Femur (tissue), 1 donor: ENCODE results near the gene CFAP221.
"Not testable (repeated sequence)": the region's sequence is repeated elsewhere in the genome, so short reads cannot be mapped to it uniquely, and the experiment has no call there.

Experiments used
- DNase-seq: peaks from one replicate; pipeline ENCODE4 v3.0.0-alpha.2; 2017

The CFAP221 gene

DNA sequence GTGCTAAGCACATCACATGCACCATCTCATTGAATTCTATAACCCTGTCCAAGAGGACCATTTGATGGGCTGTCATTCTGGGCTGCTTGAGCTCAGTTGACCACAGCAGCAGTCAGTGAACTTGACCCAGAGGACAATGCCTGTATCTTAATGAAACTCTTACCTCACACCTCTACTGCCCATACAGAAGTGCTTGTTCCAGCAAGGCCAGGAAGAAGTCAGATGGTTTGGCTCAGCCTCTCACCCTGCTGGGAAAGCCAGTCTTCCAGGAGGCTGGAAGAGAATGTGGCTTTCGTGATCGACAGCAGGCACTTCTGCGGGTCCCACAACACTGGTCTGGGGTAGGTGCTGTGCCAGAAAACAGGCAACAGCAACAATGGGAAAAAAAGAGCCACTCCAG lies 47.3 kb downstream of the CFAP221 start:
- DNase-seq: no peak

DNA sequence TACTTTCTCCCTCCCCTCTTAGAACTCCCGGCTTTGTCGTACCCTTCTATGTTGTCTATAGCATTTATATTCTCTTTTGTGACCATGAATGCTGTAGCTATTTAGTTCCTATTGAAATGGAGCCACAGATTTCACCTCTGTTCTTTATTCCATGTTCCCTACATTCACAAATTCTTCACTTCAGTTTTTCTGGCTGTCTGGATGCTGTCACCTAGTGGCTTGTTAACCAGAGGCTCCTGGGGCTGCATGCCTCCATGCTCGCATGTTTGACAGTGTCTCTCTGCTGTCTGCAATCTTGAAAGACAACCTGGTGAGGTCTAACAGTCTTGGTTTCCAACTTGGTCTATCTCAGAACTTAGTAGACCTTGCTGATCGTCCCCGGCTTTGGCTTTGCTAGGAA lies 48.2 kb downstream of the CFAP221 start:
- DNase-seq: no peak

DNA sequence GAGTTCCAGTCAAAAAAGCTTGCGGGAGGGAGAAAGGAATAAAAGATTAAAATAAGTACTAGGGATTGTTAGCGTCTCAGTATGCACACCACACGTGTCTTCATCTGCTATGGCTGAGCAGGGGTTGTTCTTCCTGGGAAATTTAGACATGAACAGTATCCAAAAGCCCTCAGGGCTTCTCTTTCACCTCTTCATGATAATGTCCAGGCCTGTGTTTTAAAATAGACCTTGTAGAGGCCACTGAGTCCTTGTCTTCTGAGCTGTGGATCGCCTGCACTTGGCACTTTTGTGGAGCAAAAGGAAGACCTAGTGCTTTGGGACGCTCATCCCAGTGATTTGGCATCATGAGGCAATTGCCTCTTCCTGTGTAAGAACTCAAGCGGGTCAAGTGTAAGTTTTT lies 52.4 kb downstream of the CFAP221 start:
- DNase-seq: no peak

DNA sequence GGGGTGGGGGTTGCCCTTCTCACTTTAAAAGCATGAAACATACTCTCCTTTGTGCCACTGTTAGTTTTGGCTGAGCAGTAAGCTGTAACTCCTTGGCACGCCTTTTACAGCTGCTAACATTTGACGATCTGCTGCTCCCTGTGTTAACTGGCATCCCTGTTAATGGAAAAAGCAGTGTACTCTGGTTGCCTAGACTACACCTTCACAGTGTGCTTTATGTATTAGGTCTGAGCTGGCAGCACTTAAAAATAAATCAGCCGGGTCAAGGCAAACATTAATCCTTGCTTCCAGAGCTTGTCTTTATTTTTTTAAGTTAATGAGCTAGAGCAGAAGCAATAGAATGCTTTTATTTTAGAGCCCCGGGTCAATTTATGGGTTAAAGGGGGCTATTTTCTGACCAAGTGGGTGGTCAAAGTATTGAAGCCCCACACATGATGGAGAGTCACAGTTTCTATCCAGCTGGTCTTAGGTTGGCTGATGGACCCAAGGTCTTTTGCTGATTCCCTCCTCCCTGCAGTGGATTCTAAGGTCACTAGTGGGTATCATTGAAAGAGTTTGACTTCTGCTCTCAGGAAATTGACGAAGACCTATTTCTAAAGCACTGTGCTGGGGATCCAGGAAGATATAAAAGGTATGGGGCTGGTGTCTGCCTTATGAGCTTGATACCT lies 54.5 kb downstream of the CFAP221 start:
- peak; percentile 76 for DNase-seq

DNA sequence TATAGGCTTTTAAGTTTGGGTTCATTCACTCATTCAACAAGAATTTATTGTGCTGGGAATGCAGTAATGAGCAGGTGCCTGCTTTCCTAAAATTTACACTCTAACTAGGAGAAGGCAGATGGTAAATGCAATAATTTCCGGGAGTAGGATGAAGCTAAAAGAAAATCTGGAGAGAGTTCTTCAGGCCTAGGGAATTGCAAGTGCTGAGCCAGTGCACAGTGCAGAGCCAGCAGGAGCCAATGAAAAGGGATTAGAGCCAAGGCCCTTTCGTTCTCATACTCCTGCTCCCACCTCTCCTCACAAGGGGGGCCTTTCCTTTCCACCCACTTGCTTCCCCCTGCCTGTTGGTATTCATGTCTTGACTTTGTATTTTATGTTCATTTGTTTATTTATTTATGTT lies 55.1 kb downstream of the CFAP221 start:
- DNase-seq: no peak

DNA sequence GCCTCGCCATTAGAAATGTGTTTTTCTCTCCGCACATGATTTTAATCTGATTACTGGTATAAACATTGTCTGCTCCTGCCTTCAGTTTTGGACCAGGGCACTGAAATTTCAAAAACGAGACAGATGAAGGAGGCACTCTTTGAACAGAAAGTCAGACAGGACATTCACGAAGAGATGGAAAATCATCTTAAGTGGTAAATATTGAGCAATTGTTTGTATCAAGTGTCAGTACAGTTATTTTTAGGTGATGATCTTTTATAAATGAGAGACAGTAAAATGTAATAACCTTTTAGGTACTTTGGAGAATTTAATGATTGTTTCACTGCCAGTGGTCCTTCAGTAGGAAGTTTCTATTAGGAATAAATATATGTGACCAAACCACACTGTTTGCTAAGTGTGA lies 60.8 kb downstream of the CFAP221 start:
- DNase-seq: no peak

DNA sequence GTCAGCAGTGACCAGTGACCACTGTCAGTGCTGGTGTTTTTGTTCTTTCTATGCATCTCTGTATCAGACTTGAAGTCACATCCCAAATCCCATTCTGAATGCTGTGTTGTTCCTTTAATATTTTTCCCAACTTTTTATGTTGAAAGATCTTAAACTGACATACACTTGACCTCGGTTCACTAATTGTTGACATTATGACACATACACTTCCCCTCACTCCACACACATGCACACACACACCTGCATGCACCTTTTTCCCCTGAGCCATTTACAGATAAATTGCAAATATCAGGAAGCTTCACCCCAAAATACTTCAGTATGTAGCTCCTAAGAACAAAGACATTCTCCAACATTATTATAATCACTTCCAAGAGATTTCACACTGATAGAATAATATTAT lies 62.4 kb downstream of the CFAP221 start:
- no peak for DNase-seq

DNA sequence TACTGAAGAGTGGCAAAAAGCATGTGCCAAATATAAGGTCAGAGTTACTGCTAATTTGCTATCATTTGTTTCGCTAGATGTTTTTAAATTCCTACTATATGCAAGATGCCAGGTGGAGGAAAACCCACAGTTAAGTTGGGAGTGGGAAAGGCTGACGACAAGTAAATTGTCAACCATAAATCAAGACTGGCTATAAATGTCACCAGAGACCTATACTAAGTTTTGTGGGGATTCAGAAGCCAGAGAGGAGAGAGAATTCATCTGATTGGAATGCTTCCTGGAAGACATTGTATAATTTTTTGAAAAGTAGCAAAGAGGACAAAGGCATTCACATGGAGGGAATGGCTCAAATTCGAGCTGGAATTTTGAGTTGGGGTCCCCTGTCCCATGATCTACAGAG lies 64.3 kb downstream of the CFAP221 start:
- no peak for DNase-seq

DNA sequence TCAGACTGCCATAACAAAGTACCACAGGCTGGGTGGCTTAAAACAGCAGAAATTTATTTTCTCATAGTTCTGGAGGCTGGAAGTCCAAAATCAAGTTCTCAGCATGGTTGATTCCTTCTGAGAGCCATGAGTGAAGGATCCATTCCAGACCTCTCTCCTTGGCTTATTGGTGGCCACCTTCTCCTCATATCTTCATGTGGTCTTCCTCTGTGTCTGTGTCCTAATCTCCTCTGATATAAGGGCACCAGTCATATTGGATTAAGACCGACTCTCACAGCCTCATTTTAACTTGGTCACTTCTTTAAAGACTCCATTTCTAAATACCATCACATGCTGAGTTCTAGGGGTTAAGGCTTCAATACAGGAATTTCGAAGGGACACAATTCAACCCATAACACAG lies 65.1 kb downstream of the CFAP221 start:
- DNase-seq: no peak

DNA sequence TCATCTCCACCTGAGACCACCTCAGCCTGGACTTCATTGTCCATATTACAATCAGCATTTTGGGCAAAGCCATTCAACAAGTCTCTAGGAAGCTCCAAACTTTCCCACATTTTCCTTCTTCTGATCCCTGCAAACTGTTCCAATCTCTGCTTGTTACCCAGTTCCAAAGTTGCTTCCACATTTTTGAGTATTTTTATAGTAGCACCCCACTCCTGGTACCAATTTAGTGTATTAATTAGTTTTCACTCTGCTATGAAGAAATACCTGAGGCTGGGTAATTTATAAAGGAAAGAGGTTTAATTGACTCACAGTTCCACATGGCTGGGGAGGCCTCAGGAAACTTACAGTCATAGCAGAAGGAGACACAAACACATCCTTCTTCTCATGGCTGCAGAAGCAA lies 69.9 kb downstream of the CFAP221 start:
- not testable (repeated sequence) for DNase-seq

DNA sequence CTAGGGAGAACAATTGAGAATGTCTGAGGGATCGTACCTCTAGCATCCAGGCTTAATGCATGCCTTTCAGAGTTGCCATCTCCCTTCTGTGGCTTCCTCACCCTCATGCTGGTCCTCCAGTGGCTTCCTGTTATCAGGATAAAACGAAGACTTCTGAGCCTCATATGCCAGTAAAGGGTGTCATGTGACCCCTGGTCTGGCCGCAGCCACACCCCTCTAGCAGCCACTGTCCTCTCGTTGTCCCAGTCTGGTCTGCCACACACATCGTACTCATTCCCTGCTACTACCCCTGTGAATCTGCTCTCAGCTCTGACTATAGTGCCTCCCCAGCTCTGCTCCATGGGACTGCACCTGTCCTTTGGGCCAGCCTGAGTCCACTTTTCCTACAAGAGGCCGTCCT lies 72.2 kb downstream of the CFAP221 start:
- DNase-seq: no peak

DNA sequence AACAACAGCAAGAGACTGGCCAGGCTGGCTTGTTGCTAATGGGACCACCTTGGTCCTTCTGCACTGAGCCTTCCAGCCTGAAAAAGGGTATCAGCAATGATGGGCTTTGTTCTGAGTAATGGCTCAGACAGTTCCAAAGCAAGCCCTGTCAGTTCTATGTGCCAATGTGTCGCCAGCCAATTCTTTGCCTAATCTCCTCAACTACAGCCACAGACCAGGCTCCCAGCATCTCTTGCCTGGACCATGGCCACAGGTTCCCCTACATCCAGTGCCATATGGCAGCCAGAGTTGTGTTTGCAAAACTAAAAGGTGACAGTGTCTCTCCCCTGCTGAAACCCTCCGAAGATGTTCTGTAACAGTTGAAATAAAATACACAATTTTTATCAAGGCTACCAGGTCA lies 73.2 kb downstream of the CFAP221 start:
- no peak for DNase-seq

DNA sequence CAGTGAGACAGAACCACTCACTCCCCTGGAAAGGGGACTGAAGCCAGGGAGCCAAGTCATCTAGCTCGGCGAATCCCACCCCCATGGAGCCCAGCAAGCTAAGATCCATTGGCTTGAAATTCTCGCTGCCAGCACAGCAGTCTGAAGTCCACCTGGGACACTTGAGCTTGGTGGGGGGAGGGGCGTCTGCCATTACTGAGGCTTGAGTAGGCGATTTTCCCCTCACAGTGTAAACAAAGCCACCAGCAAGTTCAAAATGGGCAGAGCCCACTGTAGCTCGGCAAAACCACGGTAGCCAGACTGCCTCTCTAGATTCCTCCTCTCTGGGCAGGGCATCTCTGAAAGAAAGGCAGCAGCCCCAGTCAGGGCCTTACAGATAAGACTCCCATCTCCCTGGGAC lies 74.5 kb downstream of the CFAP221 start:
- not testable (repeated sequence) for DNase-seq

DNA sequence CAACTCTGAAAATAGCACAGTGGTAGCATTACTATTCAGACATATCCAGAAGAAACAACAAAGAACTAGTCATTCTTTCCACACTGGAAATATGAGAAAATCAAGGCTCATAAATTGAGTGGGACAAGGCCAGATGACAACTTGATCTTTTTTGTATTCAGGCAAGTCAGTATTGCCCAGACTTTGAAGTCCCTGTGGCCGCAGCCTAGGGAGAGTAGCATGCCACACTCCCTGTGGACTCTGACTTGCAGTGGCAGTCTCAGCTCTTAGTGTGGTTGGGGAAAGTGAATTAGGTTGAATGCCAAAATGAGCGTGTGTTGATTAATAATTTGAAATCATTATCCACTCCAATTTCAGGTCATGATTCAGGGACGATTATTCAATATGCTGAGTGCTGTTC lies 81.0 kb downstream of the CFAP221 start:
- DNase-seq: no peak

DNA sequence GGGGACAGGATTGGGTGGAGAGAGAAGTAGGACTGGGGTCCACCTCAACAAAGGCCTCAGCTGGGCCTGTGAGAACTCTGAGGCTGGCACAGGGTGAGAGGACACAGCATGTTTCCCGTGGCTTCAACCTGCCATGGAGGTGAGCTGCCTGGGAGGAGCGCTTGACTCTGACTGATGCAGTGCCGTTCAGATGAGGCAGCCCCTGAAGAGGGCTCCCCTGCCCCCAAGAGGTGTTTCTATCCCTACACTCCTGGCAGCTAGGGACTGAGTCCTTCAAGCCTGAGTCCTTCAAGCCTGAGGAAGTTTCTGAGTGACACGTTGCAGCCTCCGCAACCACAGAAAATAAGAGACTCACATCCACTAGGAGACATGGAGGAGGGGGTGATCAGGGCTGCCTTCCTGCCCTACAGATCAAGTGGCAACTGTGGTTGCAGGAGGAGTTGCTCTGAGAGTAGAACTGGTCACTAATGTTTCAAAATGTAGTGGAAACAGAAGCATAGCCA lies 85.1 kb downstream of the CFAP221 start:
- no peak for DNase-seq

DNA sequence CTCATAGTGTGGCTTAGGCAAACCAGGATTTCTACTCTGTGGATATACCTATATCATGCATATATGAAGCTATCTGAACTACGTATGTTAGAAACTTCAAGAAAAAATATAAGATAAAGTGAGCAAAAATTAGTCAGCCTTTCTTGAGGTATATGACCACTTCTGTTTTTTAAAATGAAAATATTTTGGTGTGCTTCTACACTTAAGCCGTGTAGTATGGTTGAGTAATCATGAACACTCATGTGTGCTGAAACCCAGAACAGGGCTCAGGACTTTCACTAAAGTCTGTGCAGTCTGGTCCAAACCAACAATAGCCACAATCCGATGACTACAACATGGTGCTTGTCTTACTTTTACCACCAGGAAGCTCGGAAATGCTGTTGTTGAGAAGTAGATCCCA lies 85.9 kb downstream of the CFAP221 start:
- no peak for DNase-seq

DNA sequence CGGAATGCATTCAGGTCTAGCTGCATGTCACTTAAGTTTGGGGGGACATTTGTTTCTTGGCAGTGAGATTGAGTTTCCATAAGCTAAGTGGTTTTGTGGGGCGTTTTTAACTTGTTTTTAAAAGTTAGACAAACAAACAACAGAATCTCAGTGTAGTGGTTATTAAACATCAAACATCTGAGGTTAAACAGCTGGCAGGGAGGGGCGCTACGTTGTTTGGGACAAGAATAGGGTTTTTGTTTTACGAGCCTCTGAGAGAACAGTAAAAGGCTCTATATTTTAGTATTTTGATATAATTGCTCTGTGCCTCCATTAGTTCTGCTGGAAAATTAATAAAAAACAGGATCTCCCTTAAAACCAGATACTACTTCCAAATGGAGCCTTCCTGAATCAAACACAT lies 93.1 kb downstream of the CFAP221 start:
- DNase-seq: no peak

DNA sequence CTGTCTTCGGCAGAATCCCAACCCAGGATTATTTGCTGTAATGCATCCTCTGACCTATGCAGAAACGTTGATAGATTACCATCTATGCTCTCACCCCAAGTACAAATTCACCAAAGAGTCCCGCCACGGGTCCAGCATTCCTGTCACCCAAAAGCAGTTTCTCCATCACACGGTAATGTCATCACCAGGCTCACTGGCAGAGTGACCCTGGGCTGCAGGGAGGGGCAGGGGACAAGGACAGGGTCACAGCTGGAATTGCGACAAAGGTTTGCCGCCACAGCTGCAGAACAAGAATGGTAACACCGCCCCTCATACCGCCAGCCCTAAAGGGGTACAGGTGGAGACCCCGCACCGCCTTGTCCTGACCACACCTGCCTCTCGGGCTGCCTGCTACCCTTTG lies 94.0 kb downstream of the CFAP221 start:
- no peak for DNase-seq

DNA sequence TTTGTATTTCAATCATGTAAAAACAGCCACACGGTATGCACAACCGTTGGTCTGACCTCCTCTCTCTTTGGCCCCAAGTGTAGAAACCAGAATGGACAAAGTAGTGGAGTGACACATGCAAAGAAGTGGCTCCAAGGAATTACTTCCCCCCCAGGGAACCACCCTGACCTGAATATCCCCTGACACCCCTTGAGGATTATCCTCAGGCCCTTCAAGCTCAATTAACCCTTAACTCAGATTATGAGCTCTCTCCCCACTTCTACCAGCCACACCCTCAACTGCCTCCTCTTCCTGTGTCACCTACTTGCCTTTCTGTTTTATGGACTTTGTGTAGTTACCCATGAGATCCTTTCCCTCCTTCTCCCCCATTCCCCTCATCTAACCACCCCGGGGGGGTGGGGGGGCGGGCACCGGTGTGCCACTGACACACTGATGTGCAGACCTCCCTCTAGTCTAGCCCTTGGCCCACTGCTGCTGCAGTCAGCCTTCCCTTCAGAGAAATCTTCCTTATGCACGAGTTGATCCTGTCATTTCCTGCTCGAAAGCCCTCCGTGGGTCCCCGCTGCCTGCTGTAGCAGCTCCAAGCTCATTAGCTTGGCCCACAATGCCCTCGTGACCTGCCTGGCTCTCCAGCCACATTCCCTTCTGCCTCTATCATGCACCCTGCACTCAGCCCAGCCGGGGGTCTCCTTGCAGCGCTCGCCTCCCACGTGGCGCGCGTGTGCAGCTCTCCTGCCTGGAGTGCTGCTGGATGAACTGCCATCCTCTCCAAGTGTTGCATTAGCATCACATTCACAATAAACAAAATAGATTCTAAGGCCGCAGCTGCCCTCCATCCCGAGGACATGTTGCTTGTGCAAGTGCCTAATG lies 94.7 kb downstream of the CFAP221 start:
- no peak for DNase-seq

DNA sequence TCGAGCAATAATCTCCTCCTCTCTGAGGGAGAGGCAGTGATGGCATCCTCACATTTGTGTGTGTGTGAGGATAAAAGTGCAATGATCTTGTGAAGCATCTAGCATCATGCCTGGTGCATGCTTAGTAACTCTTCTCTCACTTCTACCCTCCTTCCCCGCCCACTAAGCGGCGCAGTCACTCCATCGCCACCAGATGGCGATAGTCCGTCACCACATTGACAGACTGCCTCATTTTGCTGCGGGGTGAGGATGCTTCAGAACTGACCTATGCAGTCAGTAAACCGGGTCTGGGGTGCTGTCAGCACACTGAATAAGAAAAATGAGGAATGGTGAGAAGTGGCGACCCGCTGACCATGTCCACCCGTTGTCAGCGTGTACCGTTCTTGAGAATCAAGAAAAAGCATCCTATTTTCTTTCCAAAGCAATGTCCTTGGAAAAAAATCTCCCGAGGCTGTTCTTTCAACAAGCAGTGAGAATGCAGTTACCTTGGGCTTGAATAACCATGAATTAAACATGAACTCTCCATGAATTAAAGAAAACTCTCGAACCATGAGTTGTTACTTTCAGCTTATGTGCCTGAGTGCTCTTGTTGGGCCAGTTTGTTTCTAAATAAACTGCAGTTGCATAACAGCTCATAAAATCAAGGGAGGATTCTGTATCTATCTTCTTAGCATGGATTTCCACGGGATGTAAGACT lies 97.5 kb downstream of the CFAP221 start:
- peak; percentile 84 for DNase-seq

DNA sequence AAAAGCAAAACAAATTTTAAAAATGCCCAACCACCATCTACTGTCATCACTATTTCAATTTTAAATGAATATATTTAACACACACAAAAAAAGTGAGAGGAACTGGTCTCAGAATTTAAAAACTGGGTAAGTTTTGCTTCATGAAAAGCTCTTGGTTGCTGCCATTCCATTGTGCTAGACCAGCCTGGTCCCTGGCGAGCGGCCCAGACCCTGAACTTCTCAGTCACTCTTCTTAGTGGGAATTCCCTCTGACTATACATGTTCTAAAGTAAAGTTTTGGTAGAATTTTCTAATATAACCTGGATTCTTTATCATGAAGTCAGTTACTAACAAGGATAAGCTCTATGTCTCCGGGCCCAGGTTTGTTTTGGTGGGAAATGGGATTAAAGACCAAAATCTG lies 99.9 kb downstream of the CFAP221 start:
- DNase-seq: no peak

DNA sequence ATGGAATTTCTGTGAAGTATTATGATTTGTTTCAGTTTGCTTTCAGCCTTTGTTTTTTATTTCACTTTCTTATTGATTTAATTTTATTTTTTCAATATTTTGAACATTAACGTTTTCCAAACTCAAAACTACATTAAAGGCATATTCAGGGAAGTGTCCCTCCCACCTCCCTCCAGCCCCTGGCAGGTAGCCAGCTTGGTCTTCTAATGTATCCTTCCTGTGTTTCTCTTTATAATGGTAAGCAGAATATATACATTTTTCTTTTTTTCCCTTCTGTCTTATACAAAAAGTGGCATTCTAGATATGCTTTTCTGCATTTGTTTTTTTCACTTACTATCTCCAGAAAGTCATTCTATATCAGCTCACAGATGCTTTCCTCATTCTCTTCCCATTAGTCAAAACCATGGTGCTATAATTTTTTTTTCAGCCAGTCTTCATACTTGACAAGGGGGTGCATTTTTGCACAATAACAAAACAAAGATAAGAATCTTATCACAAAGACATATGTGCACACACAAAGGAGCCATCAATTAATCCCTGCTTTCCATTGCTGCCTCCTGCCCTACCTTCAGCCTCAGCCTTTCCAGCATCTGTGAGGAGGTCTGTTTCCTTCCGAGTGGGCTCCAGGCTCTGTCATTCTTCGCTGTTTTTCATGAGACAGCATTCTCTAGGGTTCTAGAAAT lies 101.1 kb downstream of the CFAP221 start:
- no peak for DNase-seq

DNA sequence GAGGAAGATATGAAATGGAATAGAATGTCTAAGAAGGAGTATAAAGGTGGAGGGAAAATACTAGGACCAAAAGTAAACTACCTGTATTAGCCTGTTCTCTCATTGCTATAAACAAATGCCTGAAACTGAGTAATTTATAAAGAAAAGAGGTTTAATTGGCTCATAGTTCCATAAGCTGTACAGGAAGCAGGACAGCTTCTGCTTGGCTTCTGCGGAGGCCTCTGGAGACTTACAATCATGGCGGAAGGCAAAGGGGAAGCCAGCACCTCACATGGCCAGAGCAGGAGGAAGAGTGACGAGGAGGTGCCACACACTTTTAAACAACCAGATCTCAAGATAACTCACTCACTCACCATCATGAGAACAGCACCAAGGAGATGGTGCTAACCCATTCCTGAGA lies 101.9 kb downstream of the CFAP221 start:
- DNase-seq: no peak
